Non-pigmented ciliary epithelial cell (primary cell): ENCODE data around the gene TMBIM1.
"Not testable (repeated sequence)": the region's sequence is repeated elsewhere in the genome, so short reads cannot be mapped to it uniquely, and the experiment has no call there.

Experiments used
- DNase-seq: peaks from one replicate; pipeline ENCODE4 v3.0.0-alpha.2; 2010; ENCODE audit warnings: low read depth

Gene TMBIM1

DNA sequence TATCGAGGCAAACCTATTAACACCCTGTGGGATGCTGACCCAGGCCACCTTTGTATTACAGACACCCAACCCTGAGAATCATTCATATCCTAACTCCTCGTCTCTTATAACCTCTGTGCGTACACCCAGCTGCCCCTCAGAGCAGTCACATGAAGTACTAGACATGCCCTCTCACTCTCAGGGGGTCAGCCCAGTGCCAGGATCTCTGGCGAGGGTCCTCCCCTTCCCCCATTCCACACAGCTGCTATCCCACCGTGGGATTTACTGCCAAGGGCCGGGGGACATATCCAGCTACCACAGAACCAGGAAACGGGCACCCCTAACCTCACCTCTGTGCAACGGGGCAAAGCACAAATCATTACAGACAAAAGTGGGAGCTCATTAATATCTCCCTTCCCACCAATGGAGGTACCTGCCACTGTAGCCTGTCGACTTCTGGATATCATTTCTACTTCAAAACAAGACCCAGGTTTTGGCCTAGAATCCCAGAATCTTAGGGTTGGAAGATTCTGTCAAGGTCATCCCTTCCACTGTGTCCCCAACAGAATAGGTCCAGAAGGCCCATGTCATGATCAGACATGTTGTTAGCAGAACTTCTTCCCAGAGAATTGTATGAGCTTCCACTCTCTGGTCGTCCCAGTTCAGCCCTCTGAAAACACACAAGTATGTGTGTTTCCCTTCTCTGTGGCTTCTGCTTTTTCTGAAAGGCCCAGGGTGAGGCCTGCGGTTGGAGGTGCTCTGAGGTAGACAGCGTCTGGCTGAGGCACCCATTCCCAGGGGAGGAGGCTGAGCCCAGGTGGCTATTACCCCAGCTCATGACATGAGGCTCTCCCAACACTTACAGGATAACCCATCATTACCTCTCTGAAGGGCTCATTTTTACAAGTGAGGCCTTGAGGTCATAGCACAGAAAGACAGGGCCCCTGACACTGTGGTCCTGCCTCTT is 1.7 kb downstream of the TMBIM1 start:
- DNase-seq = no peak

DNA sequence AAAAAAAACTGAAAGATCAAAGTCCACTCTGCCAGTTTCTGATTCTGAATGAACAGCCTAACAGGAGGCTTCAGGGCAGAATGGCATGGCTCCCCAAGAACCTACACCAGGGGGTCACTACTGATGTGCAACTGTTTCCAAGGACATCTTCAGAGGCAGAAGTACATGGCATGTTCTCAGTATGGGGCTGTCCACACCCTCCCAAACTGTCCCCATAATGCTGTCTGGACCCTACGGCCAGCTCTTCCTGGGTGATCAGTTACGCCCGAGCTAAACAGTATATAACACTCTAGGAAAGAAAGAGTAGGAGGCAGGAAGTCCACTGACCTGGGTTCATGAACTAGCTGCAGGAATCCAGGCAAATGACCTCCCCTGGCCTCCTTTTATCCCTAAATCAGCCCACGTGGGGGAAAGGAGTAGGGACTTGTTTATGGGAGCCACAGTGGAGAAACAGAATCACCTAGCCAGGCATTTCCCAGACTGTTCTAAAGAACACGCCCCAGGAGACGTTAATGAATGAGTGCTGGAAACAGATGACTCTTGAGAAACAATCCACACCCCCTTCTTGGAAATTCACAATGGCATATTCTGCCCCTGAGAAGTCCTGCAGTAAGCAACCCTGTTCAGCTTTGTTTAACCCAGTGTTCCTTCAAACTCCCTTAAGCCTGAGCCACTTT is 2.5 kb downstream of the TMBIM1 start:
- DNase-seq = no peak

- DNase-seq = peak; percentile 89
Measured at GRCh38 chr2:218286570-218287459, 5.5 kb downstream of the TMBIM1 start.

DNA sequence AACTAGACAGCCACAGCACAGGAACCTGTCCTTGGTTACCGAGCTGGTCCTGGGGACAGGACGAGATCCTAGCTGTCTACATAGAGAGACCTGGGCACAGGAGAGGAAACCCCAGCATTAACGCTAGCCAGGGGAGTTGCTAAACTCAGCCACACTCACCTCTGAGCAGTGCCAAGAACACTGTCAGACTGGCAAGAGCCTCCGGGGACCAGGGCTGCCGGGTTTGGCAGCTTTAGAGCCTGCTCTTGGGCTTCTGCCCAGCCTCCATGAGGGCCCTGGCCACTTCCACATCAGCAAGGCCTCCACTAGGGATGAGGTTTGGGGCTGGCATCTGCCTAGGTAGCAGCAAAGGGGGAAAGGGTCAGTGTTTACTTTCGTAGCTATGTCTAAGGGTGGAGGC is 6.7 kb downstream of the TMBIM1 start:
- no peak for DNase-seq

DNA sequence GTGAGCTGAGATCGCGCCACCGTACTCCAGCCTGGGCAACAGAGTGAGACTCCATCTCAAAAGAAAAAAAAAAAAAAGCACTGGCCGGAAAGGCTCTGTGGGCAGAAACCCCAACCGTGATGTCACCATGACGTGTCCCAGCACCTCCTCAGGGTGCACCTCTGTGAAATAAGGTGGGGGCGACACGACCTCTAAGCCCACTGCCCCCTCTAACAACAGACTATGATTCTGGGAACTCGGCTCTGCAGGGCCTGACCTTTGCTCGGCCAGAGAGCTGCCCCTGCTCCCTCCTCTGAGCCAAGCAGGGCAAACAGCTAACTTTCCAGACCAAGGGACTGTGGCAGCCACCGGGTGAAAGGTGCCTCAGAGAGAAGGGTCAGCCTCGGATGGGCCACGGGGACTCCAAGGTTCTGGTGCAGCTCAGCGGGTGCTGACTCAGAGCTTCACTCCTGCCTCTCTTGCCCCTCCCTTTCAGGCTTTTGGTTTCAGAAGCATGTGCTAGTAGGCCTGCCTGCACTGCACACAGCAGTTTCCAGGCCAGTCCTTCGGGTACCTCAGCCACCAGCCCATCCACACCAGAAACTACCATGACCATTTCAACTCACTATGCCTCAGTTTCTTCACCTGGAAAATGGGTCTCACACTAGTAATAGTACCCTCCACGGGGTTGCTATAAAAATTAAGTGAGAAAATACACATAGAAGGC is 8.0 kb downstream of the TMBIM1 start:
- no peak for DNase-seq

DNA sequence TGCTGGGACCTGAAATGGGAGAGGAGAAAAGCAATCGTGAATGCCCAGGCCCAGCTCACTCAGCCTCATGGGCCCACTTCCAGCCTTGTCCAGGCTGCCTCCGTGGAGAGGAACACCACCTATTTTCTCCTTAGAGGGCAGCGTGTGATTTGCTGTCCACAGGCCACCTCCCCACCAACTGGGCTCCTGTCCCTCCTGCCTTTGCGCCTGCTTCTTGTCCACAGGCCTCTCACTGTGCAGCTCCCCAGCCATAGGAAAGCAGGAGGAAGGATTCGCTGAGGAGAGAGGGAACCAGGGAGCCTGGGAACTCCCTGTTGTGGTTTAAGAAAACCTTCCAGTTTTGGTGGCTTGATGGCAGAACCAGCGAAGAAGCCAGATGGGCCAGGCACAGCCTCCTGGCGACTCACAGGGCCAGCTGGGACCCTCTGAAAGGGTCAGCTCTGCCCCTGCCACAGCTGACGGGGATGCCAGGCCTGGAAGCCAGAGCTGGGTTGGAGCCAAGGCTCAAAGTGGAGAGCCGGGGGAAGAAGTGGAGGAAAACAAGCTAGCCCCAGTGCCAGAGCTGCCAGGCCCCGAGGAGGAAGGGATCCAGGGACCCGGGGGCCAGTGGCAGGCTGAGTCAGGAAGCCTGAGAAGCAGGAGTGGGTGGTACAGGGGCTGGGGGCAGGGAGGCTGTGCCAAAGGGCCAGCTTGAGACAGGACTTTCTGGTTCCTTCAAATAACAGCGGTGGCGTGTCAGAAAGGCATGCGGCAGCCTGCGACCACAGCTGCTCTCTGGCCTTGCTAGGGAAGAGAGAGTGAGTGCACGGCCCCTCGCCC is 9.9 kb downstream of the TMBIM1 start:
- DNase-seq = no peak

DNA sequence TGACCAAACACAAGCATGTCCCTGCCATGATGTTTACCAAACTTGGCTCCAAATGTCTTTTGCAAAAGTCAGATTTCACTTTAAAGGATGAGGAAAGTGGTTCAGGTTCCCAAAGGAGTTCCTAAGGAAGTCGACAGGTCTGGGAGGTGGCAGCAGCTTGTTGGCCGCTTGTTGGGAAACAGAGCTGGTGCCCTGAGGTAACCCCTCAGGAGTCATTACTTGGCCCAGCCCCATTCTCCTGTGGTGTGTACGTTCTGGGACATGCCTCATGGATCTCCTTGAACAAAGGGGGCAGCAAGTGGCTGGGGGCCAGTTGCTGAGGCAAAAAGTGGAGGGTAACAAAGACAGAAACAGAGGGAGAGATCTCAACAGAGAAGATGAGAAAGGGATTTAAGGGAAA is 10.9 kb downstream of the TMBIM1 start:
- no peak for DNase-seq

GRCh38 chr2:218280260-218280870 is 11.9 kb downstream of the TMBIM1 start:
- no peak for DNase-seq

- DNase-seq = no peak
Measured at GRCh38 chr2:218278531-218279360, 13.6 kb downstream of the TMBIM1 start.

DNA sequence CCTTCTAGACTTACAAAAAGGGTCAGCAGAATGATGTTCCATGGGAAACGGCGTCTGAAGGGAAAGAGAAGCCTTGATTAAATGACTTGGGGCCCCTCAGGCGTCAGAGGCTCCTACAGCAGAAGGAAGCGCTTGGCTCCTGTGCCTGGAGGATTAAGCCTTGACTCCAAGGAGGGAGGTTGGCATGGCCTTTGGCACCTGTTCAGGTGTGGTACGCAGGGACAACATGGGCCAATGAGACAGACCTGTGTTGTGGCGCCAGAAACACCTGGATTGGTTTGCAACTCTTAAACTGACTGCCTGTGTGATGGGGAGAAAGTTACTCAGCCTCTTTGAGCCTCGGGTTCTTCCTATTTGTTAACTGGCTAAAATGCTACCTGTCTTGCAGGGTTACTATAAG is 14.4 kb downstream of the TMBIM1 start:
- DNase-seq = no peak

- DNase-seq = no peak
Measured at GRCh38 chr2:218276986-218277755, 15.1 kb downstream of the TMBIM1 start.

DNA sequence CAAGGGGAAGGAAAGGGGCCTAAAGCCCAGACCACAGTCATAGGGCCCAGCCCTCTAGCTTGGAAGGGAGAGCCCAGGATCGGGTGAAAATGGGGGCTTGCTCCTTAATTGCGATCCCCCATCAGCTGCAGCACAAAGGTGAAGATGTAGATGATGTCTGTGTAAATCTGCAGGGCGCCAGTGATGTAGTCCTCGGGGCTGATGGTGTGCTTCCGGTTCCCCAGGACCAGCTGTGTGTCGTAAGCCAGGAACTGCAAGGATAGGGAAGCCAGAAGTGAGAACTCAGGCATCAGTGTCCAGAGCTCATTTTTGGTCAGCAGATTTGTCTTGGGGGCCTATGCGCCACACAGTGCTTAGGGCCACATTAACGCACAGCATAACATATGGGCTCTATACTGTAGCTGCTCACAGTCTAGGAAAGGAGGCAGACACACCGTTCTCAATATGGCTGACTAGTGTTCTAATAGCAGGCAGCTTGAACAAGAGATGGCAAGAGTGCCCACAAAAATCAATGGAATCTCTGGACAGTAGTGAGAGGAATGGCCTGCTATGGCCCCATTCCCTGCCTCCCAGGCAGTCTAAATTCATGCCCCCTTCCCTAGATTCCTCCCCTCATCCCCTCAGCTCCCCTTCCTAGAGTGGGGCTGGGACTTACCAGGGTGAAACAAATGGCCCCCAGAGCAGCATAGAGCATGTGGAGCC is 16.8 kb downstream of the TMBIM1 start:
- DNase-seq = no peak

DNA sequence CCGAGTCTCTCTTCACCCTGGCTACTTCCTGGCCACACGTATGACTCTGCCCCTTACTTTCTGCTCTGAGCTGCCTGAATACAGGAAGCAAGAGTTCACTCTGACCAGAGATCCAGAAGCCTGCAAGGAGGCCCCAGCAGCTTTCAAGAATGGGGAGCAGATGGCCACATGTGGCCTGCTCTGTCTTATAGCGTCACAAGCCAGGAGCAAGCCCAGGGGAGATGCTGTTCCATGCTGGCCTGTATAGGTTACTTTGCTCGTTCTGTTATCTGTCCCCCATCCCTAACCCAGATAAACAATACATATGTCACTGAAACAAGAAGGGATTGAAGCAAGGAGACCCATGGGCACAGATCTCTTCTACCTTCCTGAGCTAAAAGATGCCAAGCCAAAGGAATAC is 17.7 kb downstream of the TMBIM1 start:
- DNase-seq = no peak

- DNase-seq = no peak
Measured at GRCh38 chr2:218273908-218274249, 18.4 kb downstream of the TMBIM1 start.

GRCh38 chr2:218273214-218273907 is 18.9 kb downstream of the TMBIM1 start:
- not testable (repeated sequence) for DNase-seq

GRCh38 chr2:218272531-218273212 is 19.6 kb downstream of the TMBIM1 start:
- DNase-seq = peak; percentile 55
